GM12801 (cell line): ENCODE measurements around the gene OR13J1.

ENCODE experiments used
- CTCF ChIP-seq: IDR thresholded peaks from one replicate; pipeline ENCODE4 v1.5.1; 2011; ENCODE audit warnings: control low read depth; ENCODE audit not compliant: insufficient read length; ENCODE audit errors: extremely low read depth

OR13J1 gene

GRCh38 chr9:35899021-35899420 lies 28.8 kb upstream of the OR13J1 start:
- no peak for TF ChIP-seq CTCF

- TF ChIP-seq CTCF: no peak
Measured at GRCh38 chr9:35898337-35898736, 28.1 kb upstream of the OR13J1 start.

- no peak for TF ChIP-seq CTCF
Measured at GRCh38 chr9:35896570-35896969, 26.4 kb upstream of the OR13J1 start.

GRCh38 chr9:35892051-35892450 lies 21.9 kb upstream of the OR13J1 start:
- no peak for TF ChIP-seq CTCF

GRCh38 chr9:35891646-35892045 lies 21.4 kb upstream of the OR13J1 start:
- TF ChIP-seq CTCF: no peak

GRCh38 chr9:35882996-35883395 lies 12.8 kb upstream of the OR13J1 start:
- TF ChIP-seq CTCF: no peak

- peak; percentile 34 for TF ChIP-seq CTCF
Measured at GRCh38 chr9:35882263-35882848, 12.2 kb upstream of the OR13J1 start.

GRCh38 chr9:35872505-35872904 lies 2.3 kb upstream of the OR13J1 start:
- no peak for TF ChIP-seq CTCF
